Stimulated activated CD4-positive, alpha-beta T cell treated with anti-CD3 and anti-CD28 coated beads, Interleukin-12 subunit alpha, Interleukin-12 subunit beta, amount 100 ng/mL, for 4 hours (primary cell): ENCODE results near the gene TRIM67.

Experiments used
- DNase-seq: peaks from one replicate; pipeline ENCODE4 v3.0.0-alpha.2; 2020

The TRIM67 gene

DNA sequence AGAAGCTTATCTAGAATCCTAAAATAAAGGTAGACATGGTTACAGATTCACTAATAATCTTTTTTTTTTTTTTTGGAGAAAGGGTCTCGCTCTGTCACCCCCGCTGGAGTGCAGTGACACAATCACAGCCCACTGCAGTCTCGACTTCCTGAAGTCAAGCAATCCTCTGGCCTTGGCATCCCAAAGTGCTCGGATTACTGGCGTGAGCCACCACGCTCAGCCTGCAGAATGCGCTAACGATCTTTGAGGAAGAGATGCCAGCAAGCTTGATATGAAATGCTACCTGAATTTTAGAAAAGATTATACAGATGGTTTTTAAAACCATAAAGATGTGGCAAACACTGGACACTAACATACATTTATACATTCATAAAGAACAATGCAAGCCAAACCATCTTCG is 75.1 kb downstream of the TRIM67 start:
- DNase-seq: no peak

DNA sequence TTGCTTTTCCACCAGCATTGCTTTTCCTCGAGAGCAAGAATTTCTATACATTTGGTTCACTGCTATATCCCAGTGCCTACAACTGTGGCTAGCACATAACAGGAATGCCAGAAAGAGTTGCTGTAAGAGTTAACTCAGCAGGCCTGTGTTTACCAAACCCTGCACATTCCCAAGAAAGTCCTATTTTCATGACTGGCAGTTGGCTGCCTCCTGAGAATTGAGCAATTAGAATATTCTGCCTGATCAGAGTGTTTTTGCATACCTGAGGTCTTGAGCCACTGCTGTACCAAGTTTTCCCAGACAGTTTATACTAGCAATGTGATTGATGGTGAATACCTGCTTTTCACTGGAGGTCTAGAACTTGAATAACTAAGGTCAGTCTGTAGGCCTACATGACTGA is 76.4 kb downstream of the TRIM67 start:
- DNase-seq: no peak

GRCh38 chr1:231240531-231240882 is 78.6 kb downstream of the TRIM67 start:
- DNase-seq: no peak

GRCh38 chr1:231240883-231241735 is 79.3 kb downstream of the TRIM67 start, which contains the start of gene GNPAT:
Gene GNPAT, plus strand, starts transcription at chr1:231241212. Its CDS starts 167 bp downstream, at chr1:231241379.
- DNase-seq: peak; percentile 90

DNA sequence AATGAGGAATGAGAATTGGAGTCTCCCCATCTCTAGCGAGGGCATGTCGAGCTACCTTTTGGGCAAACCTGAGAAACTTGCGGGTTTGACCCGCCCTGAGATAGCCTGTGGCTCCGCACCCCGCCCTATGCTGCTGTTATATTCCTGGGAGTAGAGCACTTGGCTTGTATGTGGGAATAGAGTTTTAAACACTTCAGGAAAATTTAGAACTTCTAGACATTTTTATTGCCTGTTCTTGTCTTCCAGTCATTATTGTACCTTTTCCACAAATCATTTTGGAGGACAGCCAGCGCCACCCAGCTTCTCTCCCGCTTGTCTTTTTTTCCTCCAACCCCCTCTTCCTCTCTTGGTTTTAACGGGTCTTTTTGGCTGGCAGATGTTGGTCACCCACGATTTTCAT is 79.9 kb downstream of the TRIM67 start:
- no peak for DNase-seq

GRCh38 chr1:231242516-231243198 is 80.8 kb downstream of the TRIM67 start:
- no peak for DNase-seq

DNA sequence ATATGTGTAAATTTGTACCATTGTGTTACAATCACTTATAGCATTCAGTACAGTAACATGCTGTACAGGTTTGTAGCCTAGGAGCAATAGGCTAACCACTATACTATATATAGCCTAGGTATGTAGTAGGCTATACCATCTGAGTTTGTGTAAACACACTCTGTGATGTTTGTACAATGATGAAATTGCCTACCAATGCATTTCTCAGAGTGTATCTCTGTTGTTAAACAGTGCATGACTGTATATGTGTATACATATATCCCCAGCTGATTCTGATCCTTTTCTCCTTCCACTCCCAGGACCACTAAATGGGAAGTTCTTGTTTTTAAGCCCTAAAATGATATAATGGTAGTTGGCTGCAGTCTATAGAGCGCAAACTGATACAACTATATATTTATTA is 86.9 kb downstream of the TRIM67 start:
- DNase-seq: no peak

DNA sequence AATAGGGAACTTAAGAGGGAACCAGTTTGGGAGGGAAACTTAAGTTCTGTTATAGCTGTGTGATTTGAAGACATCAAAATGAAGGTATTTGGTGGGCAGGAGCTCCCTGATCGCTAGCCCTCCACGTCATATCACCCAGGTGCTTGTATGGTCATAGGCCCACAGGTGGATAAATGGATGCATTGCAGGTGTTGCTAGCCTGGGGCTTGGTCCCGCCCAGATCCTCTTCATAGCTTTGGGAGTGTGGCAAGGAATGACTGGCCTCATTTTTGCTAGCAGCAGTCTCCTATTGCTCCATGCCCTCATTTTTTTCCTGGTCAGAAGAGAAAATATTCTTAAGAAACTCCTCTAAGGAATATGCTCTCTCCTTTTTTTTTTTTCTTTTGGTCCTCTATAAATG is 90.5 kb downstream of the TRIM67 start:
- DNase-seq: no peak

- DNase-seq: no peak
These were observed 98.5 kb downstream of the TRIM67 start for GRCh38 chr1:231260351-231260750.

DNA sequence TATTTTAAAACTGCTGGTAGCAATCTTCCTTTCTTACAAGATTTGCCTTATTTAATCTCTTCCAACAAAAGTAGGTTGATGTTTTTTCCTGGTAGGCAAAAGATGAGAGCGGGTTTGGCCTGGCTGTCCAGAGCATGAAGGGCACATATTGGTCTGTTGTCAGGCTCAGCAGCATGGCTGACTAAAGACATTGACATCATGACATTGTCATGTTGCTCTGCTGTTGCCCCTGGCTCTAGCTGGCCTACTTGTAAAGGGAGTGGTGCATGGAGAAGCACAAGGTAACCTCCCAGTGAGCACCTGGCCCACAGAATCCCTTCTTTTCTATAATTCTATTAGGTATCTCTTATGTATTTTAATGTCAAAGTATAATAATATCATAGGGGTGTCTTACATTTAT is 102.8 kb downstream of the TRIM67 start:
- DNase-seq: no peak

GRCh38 chr1:231265379-231265778 is 103.5 kb downstream of the TRIM67 start:
- DNase-seq: no peak

DNA sequence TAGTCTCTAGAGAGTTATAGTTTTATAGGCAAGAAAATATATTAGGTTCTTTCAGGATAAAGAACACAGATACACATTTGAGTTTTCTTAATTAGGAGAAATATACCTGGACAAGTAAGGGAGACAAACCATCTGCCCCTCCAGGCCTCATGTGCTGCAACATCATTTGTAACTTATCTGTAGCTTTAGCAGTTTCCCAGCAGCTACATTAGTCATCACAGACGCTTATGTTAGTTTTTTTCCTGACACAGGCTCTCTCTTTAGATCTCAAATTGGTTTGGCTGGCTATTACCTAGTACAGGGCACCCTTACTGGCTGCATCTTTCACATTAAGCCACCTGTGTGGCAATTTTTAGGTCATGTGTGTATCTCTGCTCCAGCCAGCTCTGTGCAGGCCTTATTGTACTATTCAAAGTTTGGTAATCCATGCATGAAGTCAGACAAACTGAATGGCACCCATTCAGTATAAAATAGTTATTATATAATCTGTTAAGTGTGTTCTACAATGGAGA is 105.0 kb downstream of the TRIM67 start:
- DNase-seq: no peak
